MM.1S (cell line): ENCODE measurements around the gene PTPRJ.
"Not testable (repeated sequence)": the region's sequence is repeated elsewhere in the genome, so short reads cannot be mapped to it uniquely, and the experiment has no call there.

ENCODE experiments used
- CTCF ChIP-seq: fragments of 300-600 bp; sonication (generic); IDR thresholded peaks from 2 replicates; pipeline ENCODE4 v1.5.1; 2016; ENCODE audit warnings: antibody characterized with exemption, low read length, mixed read lengths
- EZH2phosphoT487 ChIP-seq: fragments of 300-600 bp; sonication (generic); IDR thresholded peaks from 2 replicates; pipeline ENCODE4 v1.6.1; 2018; ENCODE audit warnings: antibody characterized with exemption, low read length

- TF ChIP-seq CTCF, EZH2phosphoT487: not testable (repeated sequence)
Measured at GRCh38 chr11:47951504-47951903, 28.9 kb upstream of the PTPRJ start.
